Right atrium auricular region (tissue), 2 donors: ENCODE results near the gene SAMD4A. TPM values are rescaled to one million over a fixed set of nuclear protein-coding genes. Genes with fewer than 3 reads are reported as not detected.
"Not testable (repeated sequence)": the region's sequence is repeated elsewhere in the genome, so short reads cannot be mapped to it uniquely, and the experiment has no call there.

Experiments used
- DNase-seq: peaks from one replicate; pipeline ENCODE4 v3.0.0-alpha.2; 2019; ENCODE audit warnings: low spot score
- H3K27ac ChIP-seq, 2 donors: fragments of 200-600 bp; sonication (generic); 1 replicate in 1 of 2; 2 replicates in 1 of 2; pipeline ENCODE4 v1.5.1; 2016 to 2019
- H3K27me3 ChIP-seq, 2 donors: fragments of 200-600 bp; sonication (generic); one replicate each; pipeline versions ENCODE4 v1.5.1 to v1.6.0; 2017 to 2019
- H3K36me3 ChIP-seq: fragments of 200-600 bp; sonication (generic); one replicate; pipeline ENCODE4 v1.5.1; 2016
- H3K4me1 ChIP-seq, 2 donors: fragments of 200-600 bp; sonication (generic); one replicate each; pipeline versions ENCODE4 v1.5.1 to v1.6.0; 2017 to 2019
- H3K4me3 ChIP-seq, 2 donors: fragments of 200-600 bp; sonication (generic); 1 replicate in 1 of 2; 2 replicates in 1 of 2; pipeline ENCODE4 v1.5.1; 2017 to 2019; ENCODE audit warnings: mild to moderate bottlenecking in 1 of 2, moderate library complexity in 1 of 2
- H3K9me3 ChIP-seq, 2 donors: fragments of 200-600 bp; sonication (generic); one replicate each; pipeline ENCODE4 v1.5.1; 2019
- total RNA-seq, 2 donors: library from RNA; depleted of rRNA; stranded (reverse); fragments of >200 nt; gene quantifications; one replicate each; pipeline ENCODE4 v1.1.0, GENCODE V29; 2016
- TF ChIP-seq, protein P1 (sequence below), 2 donors: fragments of 200-600 bp; sonication (generic); IDR thresholded peaks; one replicate each; pipeline ENCODE4 v1.5.1; 2019; ENCODE audit warnings: antibody characterized with exemption in 2 of 2

Gene SAMD4A
- total RNA-seq, 2 donors from 2014 or later = 74.5 to 102 TPM

DNA sequence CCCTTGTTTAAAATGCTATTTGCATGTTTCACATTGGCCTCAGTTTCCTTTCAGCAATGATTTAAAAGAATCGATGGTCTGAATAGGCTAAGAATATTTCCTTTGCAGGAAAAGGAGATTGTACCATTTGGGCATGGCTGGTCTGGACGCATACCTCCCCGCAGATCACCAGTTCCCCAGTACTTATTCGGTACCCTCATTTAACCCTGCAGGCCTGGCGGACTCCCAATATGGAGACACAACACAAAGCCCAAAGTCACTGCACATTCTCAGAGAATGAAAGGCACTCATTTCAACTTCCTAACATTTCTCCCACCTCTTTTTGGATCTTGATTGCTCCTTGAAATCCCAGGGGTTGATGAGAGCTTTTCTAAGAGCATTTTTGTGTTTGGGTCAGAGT, 182.8 kb downstream of the SAMD4A start:
- Histone ChIP-seq H3K9me3 (no peaks in the 10 kb centered on the region), H3K4me1 (no peaks in the 10 kb centered on the region), H3K27me3 (no peaks in the 10 kb centered on the region), H3K27ac (no peak overlapping the region), H3K36me3 (peaks cover 47% of the 10 kb centered on the region), H3K4me3 (no peak overlapping the region)
- peak; percentile 52 for DNase-seq
- TF ChIP-seq, protein P1, sequence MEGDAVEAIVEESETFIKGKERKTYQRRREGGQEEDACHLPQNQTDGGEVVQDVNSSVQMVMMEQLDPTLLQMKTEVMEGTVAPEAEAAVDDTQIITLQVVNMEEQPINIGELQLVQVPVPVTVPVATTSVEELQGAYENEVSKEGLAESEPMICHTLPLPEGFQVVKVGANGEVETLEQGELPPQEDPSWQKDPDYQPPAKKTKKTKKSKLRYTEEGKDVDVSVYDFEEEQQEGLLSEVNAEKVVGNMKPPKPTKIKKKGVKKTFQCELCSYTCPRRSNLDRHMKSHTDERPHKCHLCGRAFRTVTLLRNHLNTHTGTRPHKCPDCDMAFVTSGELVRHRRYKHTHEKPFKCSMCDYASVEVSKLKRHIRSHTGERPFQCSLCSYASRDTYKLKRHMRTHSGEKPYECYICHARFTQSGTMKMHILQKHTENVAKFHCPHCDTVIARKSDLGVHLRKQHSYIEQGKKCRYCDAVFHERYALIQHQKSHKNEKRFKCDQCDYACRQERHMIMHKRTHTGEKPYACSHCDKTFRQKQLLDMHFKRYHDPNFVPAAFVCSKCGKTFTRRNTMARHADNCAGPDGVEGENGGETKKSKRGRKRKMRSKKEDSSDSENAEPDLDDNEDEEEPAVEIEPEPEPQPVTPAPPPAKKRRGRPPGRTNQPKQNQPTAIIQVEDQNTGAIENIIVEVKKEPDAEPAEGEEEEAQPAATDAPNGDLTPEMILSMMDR (IDR thresholded peaks at IDR 0.05) = no peak

DNA sequence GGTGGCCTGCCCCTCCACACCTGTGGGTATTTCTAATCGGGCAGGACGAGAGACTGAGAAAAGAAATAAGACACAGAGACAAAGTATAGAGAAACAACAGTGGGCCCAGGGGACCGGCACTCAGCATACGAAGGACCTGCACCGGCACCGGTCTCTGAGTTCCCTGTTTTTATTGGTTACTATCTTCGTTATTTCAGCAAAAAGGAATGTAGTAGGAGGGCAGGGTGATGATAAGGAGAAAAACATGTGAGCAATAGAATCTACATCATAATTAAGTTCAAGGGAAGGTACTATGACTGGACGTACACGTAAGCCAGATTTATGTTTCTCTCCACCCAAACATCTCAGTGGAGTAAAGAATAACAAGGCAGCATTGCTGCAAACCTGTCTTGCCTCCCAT, 185.7 kb downstream of the SAMD4A start:
- Histone ChIP-seq H3K4me1 (peaks cover 0 to 16% of the 10 kb centered on the region in 2 donors), H3K36me3 (peaks cover 53% of the 10 kb centered on the region)
- not testable (repeated sequence) for H3K27ac ChIP-seq, H3K9me3 ChIP-seq, H3K27me3 ChIP-seq, DNase-seq, H3K4me3 ChIP-seq

- H3K9me3 ChIP-seq, H3K27ac ChIP-seq, H3K27me3 ChIP-seq, DNase-seq, H3K4me3 ChIP-seq: not testable (repeated sequence)
- H3K4me1 ChIP-seq = peaks cover 0 to 23% of the 10 kb centered on the region in 2 donors
- peaks cover 53% of the 10 kb centered on the region for H3K36me3 ChIP-seq
These were observed 186.5 kb downstream of the SAMD4A start for GRCh38 chr14:54753396-54753795.

- TF ChIP-seq, protein P1 (IDR thresholded peaks at IDR 0.05) = no peak
- Histone ChIP-seq H3K9me3 (no peaks in the 10 kb centered on the region), H3K4me3 (no peak overlapping the region), H3K36me3 (peaks cover 47% of the 10 kb centered on the region), H3K4me1 (peaks cover 0 to 23% of the 10 kb centered on the region in 2 donors), H3K27me3 (no peaks in the 10 kb centered on the region), H3K27ac (no peak overlapping the region)
- DNase-seq = no peak
These were observed 187.2 kb downstream of the SAMD4A start for GRCh38 chr14:54754116-54754622.

GRCh38 chr14:54754623-54755386, 187.9 kb downstream of the SAMD4A start:
- TF ChIP-seq, protein P1 (IDR thresholded peaks at IDR 0.05) = no peak
- Histone ChIP-seq H3K36me3 (peaks cover 43% of the 10 kb centered on the region), H3K4me3 (no peak overlapping the region), H3K4me1 (peaks cover 0 to 23% of the 10 kb centered on the region in 2 donors), H3K27ac (no peak overlapping the region), H3K27me3 (no peaks in the 10 kb centered on the region), H3K9me3 (no peaks in the 10 kb centered on the region)
- no peak for DNase-seq

DNA sequence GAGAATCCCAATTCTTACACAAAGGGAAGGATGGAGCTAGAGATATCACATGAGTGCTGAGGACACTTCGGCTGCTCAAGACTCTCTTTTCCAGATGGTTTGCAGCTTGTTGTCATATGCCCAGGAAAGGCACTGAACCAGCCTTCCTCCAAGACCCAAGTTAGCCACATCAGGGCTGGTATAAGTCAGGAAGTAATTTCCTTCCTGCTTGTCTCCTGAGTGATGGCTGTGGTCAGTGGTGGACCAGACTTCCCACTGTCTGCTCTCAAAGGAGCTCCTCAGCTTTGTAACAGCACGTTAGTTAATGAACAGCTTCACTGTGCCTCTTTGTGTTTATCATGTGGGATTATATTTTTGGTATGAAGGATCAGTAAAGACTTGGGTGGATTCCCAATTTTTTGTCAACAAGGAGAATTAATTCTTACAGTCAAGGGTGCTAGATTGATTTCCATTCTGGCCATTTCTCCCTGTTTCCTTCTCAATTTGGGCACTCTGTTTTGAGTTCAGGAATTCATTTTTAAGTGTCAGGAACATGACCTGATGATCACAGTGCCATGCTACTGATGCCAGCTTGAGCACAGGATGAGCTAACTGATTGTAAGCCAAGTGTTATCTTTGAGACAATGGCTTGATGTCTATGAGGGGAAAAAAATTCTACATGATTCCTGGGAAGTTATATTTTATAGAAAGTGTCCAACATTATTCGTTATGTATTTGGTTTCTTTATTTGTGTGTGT, 189.9 kb downstream of the SAMD4A start:
- TF ChIP-seq, protein P1 (IDR thresholded peaks at IDR 0.05) = no peak
- Histone ChIP-seq H3K4me3 (no peak overlapping the region), H3K4me1 (peaks cover 0 to 31% of the 10 kb centered on the region in 2 donors), H3K36me3 (peaks cover 49% of the 10 kb centered on the region), H3K27ac (no peak overlapping the region), H3K27me3 (no peaks in the 10 kb centered on the region), H3K9me3 (no peaks in the 10 kb centered on the region)
- DNase-seq = no peak
